GM12878 (cell line): ENCODE results near the gene LRRC3. TPM values are rescaled to one million over a fixed set of nuclear protein-coding genes. Genes with fewer than 3 reads are reported as not detected.

ENCODE experiments used
- ATAC-seq: fragments of 200-7000 bp; cut with Tn5 transposase; 3 replicates; pipeline ENCODE4 v1.9.1; 2020; ENCODE audit warnings: mild to moderate bottlenecking, moderate library complexity
- BruUV-seq: library from RNA; stranded (reverse); fragments of 400-500 nt; replicated peaks from 2 replicates; lab custom pipeline; 2021; lab: Mats Ljungman, UMichigan
- CTCF ChIA-PET: fragments of 300-600 bp; sonication (Branson Sonifier 250); formaldehyde crosslinking; extraction: SDS; loops from one replicate; lab custom pipeline; 2021; ENCODE audit warnings: inconsistent platforms; lab: Yijun Ruan, JAX
- POLR2A ChIA-PET: fragments of 350-600 bp; formaldehyde crosslinking; extraction: SDS; loops from one replicate; lab custom pipeline; 2021; ENCODE audit warnings: inconsistent platforms; lab: Charles Lee
- RAD21 ChIA-PET: fragments of 300-600 bp; sonication (Branson Sonifier 250); formaldehyde crosslinking; loops from one replicate; lab custom pipeline; 2023; ENCODE audit warnings: antibody characterized with exemption; ENCODE audit not compliant: unreplicated experiment; lab: Charles Lee
- SMC1A ChIA-PET: fragments of 300-600 bp; sonication (Branson Sonifier 250); formaldehyde crosslinking; loops from one replicate; lab custom pipeline; 2023; ENCODE audit not compliant: unreplicated experiment, uncharacterized antibody; lab: Charles Lee
- DNase-seq: peaks from one replicate; pipeline ENCODE4 v3.0.0-alpha.2; 2011; ENCODE audit warnings: low read depth, low spot score
- FAIRE-seq: peaks from 3 replicates; lab custom pipeline; 2011; peaks lifted over from hg19 to GRCh38; lab: Jason Lieb, UNC
- H2AFZ ChIP-seq: 2 replicates; pipeline ENCODE4 v1.6.0; 2011; ENCODE audit warnings: low read depth, low read length, control low read depth; ENCODE audit not compliant: control insufficient read depth
- H3K27ac ChIP-seq: 2 replicates; pipeline ENCODE4 v1.5.1; 2011; ENCODE audit warnings: control low read depth; ENCODE audit not compliant: control insufficient read depth, insufficient read depth
- H3K27me3 ChIP-seq, 2 experiments: replicated peaks in 1 of 2; 2 replicates each; pipeline versions ENCODE4 v1.6.0 to v1.6.1; 2011; ENCODE audit warnings: low read length in 1 of 2; ENCODE audit not compliant: control insufficient read depth in 2 of 2, insufficient read depth in 2 of 2
- H3K36me3 ChIP-seq, 2 experiments: 2 replicates each; pipeline ENCODE4 v1.5.1; 2011; ENCODE audit warnings: low read length in 1 of 2; ENCODE audit not compliant: control insufficient read depth in 2 of 2, insufficient read depth in 2 of 2
- H3K4me1 ChIP-seq: 2 replicates; pipeline ENCODE4 v1.6.1; 2011; ENCODE audit warnings: mild to moderate bottlenecking, low read length, moderate library complexity, mixed read lengths; ENCODE audit not compliant: control insufficient read depth, insufficient read depth
- H3K4me2 ChIP-seq: 2 replicates; pipeline ENCODE4 v1.6.0; 2011; ENCODE audit warnings: control low read depth; ENCODE audit not compliant: control insufficient read depth, insufficient read depth
- H3K4me3 ChIP-seq: fragments of 200-600 bp; sonication (generic); 2 replicates; pipeline ENCODE4 v1.5.1; 2016
- H3K79me2 ChIP-seq: 2 replicates; pipeline ENCODE4 v1.6.0; 2011; ENCODE audit warnings: low read length; ENCODE audit not compliant: control insufficient read depth, insufficient read depth
- H3K9ac ChIP-seq: 2 replicates; pipeline ENCODE4 v1.8.0; 2011; ENCODE audit warnings: low read length, control low read depth, mixed read lengths; ENCODE audit not compliant: control insufficient read depth, insufficient read depth
- H3K9me3 ChIP-seq: replicated peaks from 3 replicates; pipeline ENCODE4 v1.5.1; 2011; ENCODE audit warnings: mild to moderate bottlenecking, low read length; ENCODE audit not compliant: control insufficient read depth, insufficient read depth
- H4K20me1 ChIP-seq: 2 replicates; pipeline ENCODE4 v1.6.0; 2011; ENCODE audit not compliant: control insufficient read depth, insufficient read depth
- BMI1 ChIP-seq: fragments of 450-650 bp; IDR thresholded peaks from 2 replicates; pipeline ENCODE4 v1.6.1; 2016; ENCODE audit warnings: mild to moderate bottlenecking, moderate library complexity, borderline replicate concordance
- CBX3 ChIP-seq: fragments of 200-600 bp; sonication (generic); IDR thresholded peaks from 2 replicates; pipeline ENCODE4 v1.6.1; 2016; ENCODE audit warnings: low read depth, borderline replicate concordance
- DPF2 ChIP-seq: fragments of 450-650 bp; IDR thresholded peaks from 2 replicates; pipeline ENCODE4 v1.6.1; 2017; ENCODE audit warnings: mild to moderate bottlenecking
- IRF4 ChIP-seq: IDR thresholded peaks from 2 replicates; pipeline ENCODE4 v1.6.1; 2011; ENCODE audit warnings: low read depth, low read length
- NRF1 ChIP-seq: conservative IDR thresholded peaks from 2 replicates; pipeline ENCODE4 v1.6.1; 2011; ENCODE audit warnings: mild to moderate bottlenecking, low read depth, low read length, improper control_type of control experiment
- RAD51 ChIP-seq: fragments of 450-650 bp; IDR thresholded peaks from 2 replicates; pipeline ENCODE4 v1.6.1; 2016; ENCODE audit warnings: moderate library complexity, mild to moderate bottlenecking, inconsistent platforms
- RB1 ChIP-seq: fragments of 450-650 bp; formaldehyde crosslinking; IDR thresholded peaks from 2 replicates; pipeline ENCODE4 v1.6.1; 2017; ENCODE audit warnings: mild to moderate bottlenecking, borderline replicate concordance
- SMAD1 ChIP-seq: fragments of 450-650 bp; IDR thresholded peaks from 2 replicates; pipeline ENCODE4 v1.6.1; 2018; ENCODE audit warnings: mild to moderate bottlenecking, low read depth; ENCODE audit not compliant: partially characterized antibody
- STAT3 ChIP-seq: IDR thresholded peaks from 2 replicates; pipeline ENCODE4 v1.6.1; 2011; ENCODE audit warnings: low read depth, low read length, improper control_type of control experiment
- ZNF217 ChIP-seq: fragments of 450-650 bp; IDR thresholded peaks from 2 replicates; pipeline ENCODE4 v1.6.1; 2017; ENCODE audit warnings: antibody characterized with exemption, mild to moderate bottlenecking
- ZNF274 ChIP-seq: IDR thresholded peaks from one replicate; pipeline ENCODE4 v1.8.0; 2011; ENCODE audit not compliant: insufficient read length, insufficient read depth
- ZZZ3 ChIP-seq: IDR thresholded peaks from 2 replicates; pipeline ENCODE4 v1.6.1; 2011; ENCODE audit warnings: low read depth; ENCODE audit not compliant: control insufficient read depth, insufficient read length
- WGBS: methylation state at CpG from one replicate; pipeline ENCODE4 v1.1.6; 2016; ENCODE audit warnings: low lambda C conversion rate; ENCODE audit not compliant: insufficient replicate concordance, insufficient coverage; ENCODE audit errors: missing lambda C conversion rate; 5-methylcytosine and 5-hydroxymethylcytosine counted together
- in situ Hi-C: fragments of 300-500 bp; cut with MboI; formaldehyde crosslinking; loops from 9 replicates; pipeline ENCODE4 v1.14.3; 2018; ENCODE audit warnings: mixed read lengths
- intact Hi-C: fragments of 100-400 bp; cut with micrococcal nuclease; formaldehyde crosslinking; loops from one replicate; pipeline ENCODE4 v1.14.2; 2022; ENCODE audit not compliant: unreplicated experiment
- polyA plus RNA-seq, 11 experiments: library from polyadenylated mRNA; depleted of rRNA in 4 of 11; unstranded in 6 of 11; stranded (reverse) in 5 of 11; fragments of >200 nt; fragmentation: Nextera tagmentation in 4 of 11; fragmentation: Illumina TruSeq in 1 of 11; extraction: Ambion mirVana in 4 of 11; extraction: Trizol in 1 of 11; gene quantifications; 1 replicate in 1 of 11; 2 replicates in 10 of 11; pipeline versions ENCODE4 v1.2.1 to v1.2.3, GENCODE V29; 2011 to 2016; ENCODE audit warnings: inconsistent platforms in 2 of 11, missing spikeins in 2 of 11, low read depth in 1 of 11
- total RNA-seq, 4 experiments: library from RNA; depleted of rRNA in 3 of 4; stranded (reverse); fragments of >200 nt in 3 of 4; fragmentation: Illumina TruSeq in 1 of 4; extraction: Trizol in 1 of 4; gene quantifications; 2 replicates each; pipeline versions ENCODE4 v1.2.1 to v1.2.3, GENCODE V29; 2013 to 2021

Gene LRRC3
- total and polyA plus RNA-seq, 10 of the 15 experiments (the other 5 are each of a cell fraction or from before 2014, with no cell fraction given), result 0.02 to 0.31 (median 0.09) TPM; not detected in 1

GRCh38 chr21:44425895-44426662 lies 29.2 kb upstream of the LRRC3 start:
- ChIA-PET RAD21 (no interaction called here), SMC1A (no interaction called here), POLR2A (no interaction called here), CTCF (no interaction called here)
- no peaks in the 10 kb centered on the region for H3K79me2 ChIP-seq
- FAIRE-seq, result no peak
- no peaks in the 10 kb centered on the region for H4K20me1 ChIP-seq
- peaks cover 5% of the 10 kb centered on the region; the same call in 1 of the 3 replicates for H3K9me3 ChIP-seq
- no peaks in the 10 kb centered on the region for H3K36me3 ChIP-seq
- H3K4me2 ChIP-seq, result no peak overlapping the region
- DNase-seq, result no peak
- H3K4me1 ChIP-seq, result no peaks in the 10 kb centered on the region; the same call in 1 of the 2 replicates
- 61% methylated on average over 12 of the region's 13 CpGs for WGBS
- H3K9ac ChIP-seq, result no peak overlapping the region
- H3K27me3 ChIP-seq, result no peaks in the 10 kb centered on the region
- no peak overlapping the region for H3K4me3 ChIP-seq
- intact Hi-C loops, result no loop called here
- TF ChIP-seq NRF1 (no peak), BMI1 (no peak), RB1 (no peak)
- BruUV-seq, result no TSS peak
- in situ Hi-C loops, result loop anchor here (5.0 kb wide), 1 partner anchor 74 kb away; the partner anchor contains the start of gene TRPM2
- no peak for ATAC-seq
- H2AFZ ChIP-seq, result no peak overlapping the region
- H3K27ac ChIP-seq, result no peak overlapping the region

DNA sequence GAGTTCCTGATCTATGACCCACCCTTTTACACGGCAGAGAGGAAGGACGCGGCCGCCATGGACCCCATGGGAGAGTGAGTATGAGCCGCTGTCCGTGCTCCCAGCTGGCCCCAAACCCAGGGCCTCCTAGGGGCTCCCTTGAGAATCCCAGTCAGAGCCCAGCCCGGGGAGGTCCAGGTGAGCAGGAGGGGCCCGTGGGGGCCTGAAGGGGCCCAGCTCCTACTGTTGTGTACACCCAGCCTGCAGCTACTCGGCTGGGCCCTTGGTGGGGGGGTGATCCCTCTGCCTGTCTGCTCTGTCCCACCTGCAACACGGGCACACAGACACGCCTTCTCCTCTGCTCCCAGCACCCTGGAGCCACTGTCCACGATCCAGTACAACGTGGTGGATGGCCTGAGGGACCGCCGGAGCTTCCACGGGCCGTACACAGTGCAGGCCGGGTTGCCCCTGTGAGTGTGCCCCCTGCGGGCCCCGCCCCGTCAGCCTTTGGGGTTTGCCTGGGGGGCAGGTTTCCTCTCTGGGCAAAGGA lies 28.6 kb upstream of the LRRC3 start:
- DNase-seq (no peak), ATAC-seq (no peak), FAIRE-seq (no peak)
- no peaks in the 10 kb centered on the region for H3K36me3 ChIP-seq
- intact Hi-C loops, result no loop called here
- H3K27ac ChIP-seq, result no peak overlapping the region
- H3K4me2 ChIP-seq, result no peak overlapping the region
- RAD21 ChIA-PET, result no interaction called here
- WGBS, result 68% methylated on average over 21 of the region's 21 CpGs
- H4K20me1 ChIP-seq, result no peaks in the 10 kb centered on the region
- H3K4me1 ChIP-seq, result no peaks in the 10 kb centered on the region; the same call in 1 of the 2 replicates
- H3K79me2 ChIP-seq, result no peaks in the 10 kb centered on the region
- TF ChIP-seq ZNF274 (no peak), ZZZ3 (no peak), DPF2 (no peak), STAT3 (no peak), ZNF217 (no peak), IRF4 (no peak), CBX3 (no peak), RAD51 (no peak), SMAD1 (no peak)
- CTCF ChIA-PET, result no interaction called here
- no peak overlapping the region for H2AFZ ChIP-seq
- in situ Hi-C loops, result loop anchor here (5.0 kb wide), 1 partner anchor 74 kb away; the partner anchor contains the start of gene TRPM2
- no peak overlapping the region for H3K9ac ChIP-seq
- POLR2A ChIA-PET, result no interaction called here
- no TSS peak for BruUV-seq
- H3K9me3 ChIP-seq, result peaks cover 5% of the 10 kb centered on the region; the same call in 1 of the 3 replicates
- no peak overlapping the region for H3K4me3 ChIP-seq
- H3K27me3 ChIP-seq, result no peaks in the 10 kb centered on the region
- SMC1A ChIA-PET, result no interaction called here
